SK-N-MC (cell line): ENCODE measurements around the gene GPC6.

Source experiments
- EZH2 ChIP-seq: fragments of 200-600 bp; sonication (generic); IDR thresholded peaks from one replicate; pipeline ENCODE4 v1.6.1; 2017; ENCODE audit warnings: antibody characterized with exemption
- FOXP2 ChIP-seq: optimal IDR thresholded peaks from 2 replicates; pipeline ENCODE3; 2011; ENCODE audit warnings: mild to moderate bottlenecking, moderate library complexity; ENCODE audit not compliant: insufficient read depth; ENCODE audit errors: extremely low read length, control extremely low read depth
- POLR2AphosphoS5 ChIP-seq: IDR thresholded peaks from 2 replicates; pipeline ENCODE4 v1.6.1; 2012; ENCODE audit warnings: mild to moderate bottlenecking, low read depth, low read length, borderline replicate concordance

- no peak for TF ChIP-seq POLR2AphosphoS5
- no peak for TF ChIP-seq EZH2
- TF ChIP-seq FOXP2: no peak
Measured at GRCh38 chr13:94122300-94122915, 895.8 kb downstream of the GPC6 start.
